ENCODE results near the gene FNDC3B. TPM values are rescaled to one million over a fixed set of nuclear protein-coding genes. Genes with fewer than 3 reads are reported as not detected.

The FNDC3B gene
- total RNA-seq, 1 donor from 2014 or later, result 19.3 TPM

DNA sequence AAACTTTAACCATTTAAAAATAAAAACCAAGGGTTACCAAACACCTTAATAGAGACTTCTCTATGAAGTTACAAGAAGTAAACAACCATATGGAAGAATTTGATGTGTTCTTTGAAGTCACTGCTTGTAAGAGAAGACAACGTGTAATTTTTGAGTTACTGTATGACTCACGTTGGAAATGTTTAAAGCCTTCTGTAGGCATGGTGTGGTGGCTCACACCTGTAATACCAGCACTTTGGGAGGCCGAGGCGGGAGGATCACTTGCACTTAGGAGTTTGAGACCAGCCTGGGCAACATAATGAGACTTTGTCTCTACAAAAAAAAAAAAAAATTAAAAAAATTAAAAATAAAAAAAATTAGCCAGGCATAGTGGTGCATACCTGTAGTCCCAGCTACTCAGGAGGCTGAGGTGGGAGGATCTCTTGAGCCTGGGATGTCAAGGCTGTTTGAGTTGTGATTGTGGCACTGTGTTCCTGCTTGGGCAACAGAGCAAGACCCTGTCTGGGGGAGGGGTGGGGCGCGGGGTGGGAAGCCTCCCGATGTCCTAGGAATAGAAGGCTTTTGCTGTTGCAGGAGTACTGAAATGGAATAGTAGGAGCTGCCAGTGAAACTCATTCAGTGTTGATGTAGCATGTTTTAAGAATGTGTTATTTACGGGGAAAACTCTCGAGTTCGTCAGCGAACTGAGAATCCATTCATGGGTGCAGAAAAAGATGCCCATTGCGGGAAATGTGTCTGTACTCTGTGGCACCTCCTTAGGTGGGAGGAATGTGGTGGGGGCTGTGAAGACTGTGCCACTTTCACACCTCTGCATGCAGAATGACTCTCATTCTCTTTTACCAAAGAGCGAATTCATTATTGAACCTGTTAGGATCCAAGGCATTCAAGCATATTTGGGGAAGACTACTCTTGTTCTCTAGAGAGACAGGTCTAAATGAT is 134.2 kb downstream of the FNDC3B start:
- no peak for DNase-seq

DNA sequence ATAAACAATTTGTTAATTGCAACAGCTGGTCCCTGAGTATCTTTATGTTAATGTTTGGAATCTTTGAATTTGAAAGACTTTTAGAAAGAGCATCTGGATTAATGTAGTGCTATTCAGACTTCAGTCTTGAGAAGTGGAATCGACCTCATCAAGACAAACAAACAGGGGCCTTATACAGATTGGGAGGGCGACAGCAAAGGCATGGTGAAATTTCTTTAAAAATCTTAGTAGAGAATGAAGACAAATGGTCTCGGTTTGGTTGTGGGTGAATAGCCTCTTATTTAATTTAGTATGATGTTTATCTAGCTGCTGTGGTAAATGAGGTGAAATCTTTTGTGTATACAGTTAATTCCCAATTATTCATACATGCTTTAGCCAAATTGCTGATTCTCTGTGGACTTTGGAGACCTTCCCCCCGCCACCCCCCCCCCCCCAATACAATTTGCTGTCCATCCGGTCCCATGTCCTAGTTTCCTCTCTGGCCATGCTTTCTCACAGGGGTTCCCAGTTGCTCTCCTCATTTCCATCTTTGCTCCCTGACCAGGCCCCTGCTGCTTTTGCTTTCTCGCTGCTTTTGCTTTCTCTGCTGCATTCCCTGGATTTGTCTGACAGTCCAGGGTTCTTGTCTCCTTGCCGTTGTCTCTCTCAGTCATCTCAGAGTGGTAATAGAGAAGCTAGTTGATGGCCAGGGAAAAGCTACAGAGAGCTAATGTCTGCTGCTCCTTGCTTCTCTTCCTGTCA is 135.3 kb downstream of the FNDC3B start:
- DNase-seq, result no peak

DNA sequence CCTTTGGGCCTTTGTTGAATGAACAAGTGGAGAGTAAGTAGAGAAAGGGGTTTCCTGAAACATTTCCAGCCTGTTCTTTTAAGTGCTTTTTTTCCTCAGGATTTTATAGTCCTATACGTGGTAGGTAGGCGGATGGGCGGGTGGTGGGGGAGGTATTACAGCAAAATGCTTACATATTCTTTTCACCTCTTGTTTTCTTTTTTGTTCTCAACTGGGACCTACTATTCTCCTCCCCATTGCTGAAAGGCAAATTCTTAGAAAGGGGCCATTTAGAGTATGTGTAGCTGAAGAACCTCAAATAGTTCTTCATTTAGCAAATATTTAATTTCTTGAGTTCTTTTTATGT is 135.8 kb downstream of the FNDC3B start:
- DNase-seq, result no peak

DNA sequence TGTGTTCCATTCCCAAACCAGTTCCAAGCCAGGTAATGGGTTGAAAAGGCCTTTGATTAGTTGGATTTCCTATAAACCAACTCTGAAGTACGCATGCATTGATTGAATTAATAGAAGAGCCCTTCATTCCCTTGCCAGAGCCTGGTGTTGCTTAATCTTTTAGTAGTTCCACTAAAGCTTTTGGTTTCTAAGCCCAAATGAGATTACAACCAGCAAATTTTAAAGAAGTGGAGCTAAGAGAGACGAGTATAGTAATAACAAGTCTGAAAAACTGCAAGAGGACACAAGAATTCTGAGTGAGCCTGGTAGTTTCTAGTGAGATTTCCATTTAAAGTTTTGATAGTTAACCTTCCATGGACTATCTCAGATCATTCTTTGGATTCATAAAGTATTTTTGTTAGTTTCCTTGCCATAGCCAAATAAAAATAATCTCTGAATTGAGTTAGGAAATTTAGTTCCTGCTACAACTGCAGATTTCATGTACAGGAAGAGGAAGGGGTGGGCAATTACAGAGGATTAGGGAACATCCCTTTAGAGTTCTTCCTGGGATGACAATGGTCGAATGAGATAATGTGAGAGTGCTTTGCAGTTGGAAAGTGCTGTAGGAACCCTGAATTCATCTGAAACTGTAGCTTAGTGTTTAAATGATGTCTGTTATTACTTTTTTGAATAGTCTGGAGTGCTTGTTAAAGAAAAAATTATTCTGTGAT is 136.8 kb downstream of the FNDC3B start:
- DNase-seq, result no peak

DNA sequence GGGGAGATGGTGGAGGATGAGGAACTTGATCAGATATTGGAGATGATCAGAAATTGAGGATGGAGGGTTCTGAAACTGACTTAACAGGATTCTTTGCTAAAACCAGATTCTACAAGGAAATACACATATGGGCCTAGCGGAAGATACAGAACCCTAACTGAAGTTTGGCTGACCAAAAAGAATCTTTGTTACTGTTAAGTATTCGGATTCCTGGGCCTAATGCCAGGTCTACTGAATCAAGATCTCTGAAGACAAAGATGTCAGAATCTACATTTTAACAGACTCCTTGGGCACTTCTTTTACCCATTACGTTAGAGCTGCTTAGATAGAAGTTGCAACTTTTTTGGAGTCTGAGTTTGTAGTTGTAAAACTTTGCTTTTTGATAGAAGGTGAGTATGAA is 137.7 kb downstream of the FNDC3B start:
- DNase-seq, result no peak

DNA sequence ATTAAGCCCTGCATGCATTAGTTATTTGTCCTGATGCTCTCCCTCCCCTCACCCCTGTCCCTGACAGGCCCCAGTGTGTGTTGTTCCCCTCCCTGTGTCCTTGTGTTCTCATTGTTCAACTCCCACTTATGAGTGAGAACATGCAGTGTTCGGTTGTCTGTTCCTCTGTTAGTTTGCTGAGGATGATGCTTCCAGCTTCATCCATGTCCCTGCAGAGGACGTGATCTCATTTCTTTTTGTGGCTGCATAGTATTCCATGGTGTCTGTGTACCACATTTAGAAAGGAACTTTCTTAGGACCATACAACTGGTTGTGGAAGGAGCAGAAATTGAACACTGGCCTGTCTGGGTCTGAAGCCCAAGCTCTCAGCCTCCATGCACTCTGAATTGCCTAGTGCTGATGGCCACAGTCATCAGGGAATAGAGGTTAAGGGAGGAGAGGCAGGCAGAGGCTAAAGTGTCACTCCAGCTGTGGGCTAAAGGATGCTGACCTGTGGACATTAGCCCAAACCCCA is 138.5 kb downstream of the FNDC3B start:
- no peak for DNase-seq

DNA sequence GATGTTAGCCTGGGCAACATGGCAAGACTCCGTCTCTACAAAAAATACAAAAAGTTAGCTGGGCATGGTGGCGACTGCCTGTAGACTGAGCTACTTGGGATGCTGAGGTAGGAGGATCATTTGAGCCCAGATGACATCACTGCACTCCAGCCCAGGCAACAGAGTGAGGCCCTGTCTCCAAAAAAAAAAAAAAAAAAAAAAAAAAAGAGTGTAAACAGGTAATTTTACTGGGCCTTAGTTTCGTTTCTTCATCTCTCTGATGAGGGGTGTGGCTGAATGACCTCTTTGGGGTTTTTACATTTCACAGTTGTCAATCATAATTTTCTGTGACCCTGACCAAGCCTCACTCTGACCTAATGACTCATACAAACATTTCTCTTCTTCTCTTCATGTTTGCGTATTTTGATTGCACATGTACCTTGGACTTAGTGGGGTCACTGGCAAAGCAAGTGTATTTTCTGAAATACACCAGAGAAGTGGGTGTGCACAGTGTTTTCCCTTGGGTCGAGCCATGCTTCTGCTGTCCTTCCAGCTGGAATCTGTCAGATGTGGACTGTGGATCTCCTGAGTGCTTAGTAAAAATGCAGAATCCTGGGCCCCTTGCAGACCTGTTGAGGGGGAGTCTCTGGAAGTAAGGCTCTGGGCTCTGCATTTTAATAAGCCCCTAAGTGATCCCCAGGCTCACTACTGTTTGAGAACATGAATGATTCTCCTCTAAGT is 140.5 kb downstream of the FNDC3B start:
- DNase-seq, result no peak

DNA sequence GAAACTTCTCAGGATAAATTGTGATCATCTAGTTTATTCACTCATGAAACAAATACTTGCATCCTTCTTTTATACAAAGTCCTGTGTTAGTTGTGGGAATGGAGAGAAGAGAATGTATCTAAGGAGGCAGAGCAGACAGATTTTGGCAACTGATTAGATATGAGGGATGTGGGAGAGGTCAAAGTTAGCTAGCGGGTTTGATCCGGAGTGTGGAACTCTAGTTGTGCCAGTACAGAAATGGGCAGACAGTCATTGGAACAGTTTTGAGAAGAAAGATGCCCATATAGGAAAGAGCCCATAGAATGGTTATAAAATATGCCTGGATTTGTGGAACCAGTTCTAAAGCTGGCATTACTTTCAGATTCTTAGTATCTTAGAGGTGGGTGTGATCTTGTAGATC is 141.1 kb downstream of the FNDC3B start:
- DNase-seq, result no peak

DNA sequence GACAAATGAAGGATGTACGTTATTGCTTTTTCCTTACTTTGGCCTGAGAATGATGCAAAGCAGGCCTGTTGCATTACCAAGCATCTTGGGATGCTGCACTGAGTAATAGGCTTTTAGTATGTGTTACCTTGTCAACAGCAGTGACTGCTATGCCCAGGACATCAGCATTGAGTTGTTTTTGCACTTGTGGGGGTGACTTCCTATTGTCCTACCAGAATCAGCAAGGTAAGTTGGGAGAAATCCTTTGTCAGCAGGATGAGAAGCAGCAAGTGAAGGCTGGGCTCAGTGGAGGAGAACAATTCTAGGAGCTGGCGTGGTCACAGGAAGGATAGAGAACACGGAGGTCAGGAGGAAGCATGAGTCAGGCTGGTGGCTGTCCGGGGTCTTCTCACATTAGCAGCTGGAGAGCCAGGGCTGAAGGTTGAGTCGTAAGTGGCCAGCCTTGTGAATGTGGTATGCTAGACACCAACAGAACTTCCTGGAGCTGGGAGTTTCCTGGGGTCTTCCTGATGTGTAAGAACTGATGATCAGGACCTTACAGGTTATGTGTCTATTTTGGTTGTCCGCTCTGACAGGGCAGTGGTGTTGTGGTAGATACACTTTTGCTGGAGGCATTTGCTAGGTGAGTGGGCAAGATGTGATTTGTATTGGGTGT is 142.7 kb downstream of the FNDC3B start:
- no peak for DNase-seq

DNA sequence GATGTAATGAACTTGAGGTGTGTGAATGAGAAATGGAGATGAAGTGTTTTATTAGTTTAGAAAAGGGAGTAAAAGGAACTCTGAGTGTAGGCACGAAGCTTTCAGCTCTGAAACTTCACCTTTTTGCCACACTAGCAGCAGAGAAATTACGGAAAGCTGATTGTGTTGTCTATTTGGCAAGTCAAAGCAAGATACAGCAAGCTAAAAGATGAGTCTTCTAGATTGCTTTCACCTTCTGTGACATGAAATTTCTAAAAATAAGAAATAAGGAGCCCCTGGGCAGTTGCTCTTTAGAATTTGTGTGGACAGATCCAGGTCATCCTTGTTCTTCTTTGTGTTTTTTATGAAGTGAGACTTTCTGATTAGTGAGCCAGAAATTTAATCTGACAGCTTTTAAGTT is 143.4 kb downstream of the FNDC3B start:
- no peak for DNase-seq

DNA sequence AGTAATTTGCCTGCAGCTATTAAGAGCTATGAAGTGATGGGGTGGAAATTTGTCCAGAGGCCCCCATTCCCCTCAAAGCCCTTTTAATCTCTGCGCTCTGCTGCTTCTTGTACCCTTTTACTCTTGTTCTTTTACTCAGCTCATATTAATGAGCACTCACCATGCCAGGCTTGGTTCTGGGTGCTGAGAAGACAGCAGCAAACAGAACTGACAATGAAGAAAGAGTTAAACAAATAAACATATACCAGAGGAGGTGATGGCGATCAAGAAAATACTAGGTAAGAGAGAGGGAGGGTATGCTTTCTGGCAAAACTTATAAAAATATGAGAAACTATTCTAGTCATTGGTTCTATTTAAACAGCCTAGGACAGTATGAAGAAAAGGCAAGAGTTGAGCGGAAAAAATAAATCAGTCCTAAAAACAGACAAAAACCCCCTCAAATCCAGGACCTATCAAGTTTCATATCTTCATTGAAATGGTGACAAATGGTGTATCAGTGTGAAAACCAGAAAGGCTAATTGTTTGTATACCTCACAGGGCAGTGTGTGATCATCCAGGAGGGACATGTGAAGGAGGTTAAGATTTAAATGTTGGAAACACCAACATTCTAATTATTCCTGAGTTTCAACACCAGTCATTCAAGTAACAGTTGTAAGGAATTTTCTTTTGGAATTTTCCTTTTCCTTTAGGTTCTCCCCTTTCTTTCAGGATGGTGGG is 144.9 kb downstream of the FNDC3B start:
- DNase-seq, result no peak

DNA sequence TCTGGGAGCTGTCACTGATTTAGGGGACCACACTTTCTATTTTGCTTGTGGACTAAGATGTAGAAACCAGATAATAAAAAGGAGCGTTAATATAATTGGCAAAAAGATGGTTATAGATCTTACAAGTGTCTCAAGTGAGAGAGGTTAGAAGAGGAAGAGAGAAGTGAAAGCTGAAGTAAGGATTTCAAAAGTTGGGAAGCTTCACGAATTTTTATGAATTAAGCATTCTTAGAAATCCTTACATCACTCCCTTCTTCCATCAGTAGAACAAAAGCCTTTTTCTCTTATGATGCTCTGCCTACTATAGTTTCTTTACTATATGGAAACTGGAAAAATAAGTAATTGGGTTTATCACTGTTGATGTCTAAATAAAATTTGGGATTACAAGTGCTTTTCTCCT is 146.5 kb downstream of the FNDC3B start:
- no peak for DNase-seq

DNA sequence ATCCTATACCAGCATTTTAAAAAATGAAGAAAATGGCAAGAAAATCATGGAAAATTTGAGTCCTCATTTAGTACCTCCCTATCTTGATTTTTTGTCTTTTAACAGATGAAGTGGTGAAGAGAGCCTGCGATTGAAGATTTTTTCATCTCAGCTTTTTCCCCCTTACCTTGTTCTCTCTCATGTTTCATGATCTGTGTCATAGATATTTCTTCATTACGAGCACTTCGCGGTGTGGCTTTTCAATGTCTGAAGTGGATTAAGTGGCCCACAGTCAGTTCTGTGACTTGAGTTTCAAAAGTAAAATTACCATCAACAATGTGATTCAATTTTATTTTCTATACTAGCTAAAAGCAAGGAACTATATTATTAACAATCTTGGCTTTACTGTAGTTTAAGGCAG is 147.2 kb downstream of the FNDC3B start:
- DNase-seq, result no peak

DNA sequence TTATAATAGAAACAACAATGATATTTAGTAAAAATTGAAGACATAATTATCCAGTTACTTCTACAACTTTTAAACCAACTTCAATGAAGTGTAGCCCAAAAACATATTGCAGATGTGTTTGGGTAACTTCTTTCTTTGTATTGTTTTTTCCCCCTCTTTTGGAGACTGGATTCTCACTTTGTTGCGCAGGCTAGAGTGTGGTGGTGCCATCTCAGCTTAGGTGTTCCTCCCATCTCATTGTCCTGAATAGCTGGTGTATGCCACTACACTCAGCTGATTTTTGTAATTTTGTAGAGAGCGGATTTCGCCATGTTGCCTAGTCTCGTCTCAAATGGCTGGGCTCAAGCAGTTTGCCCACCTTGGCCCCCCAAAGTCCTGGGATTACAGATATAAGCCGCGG is 148.1 kb downstream of the FNDC3B start:
- DNase-seq, result no peak

DNA sequence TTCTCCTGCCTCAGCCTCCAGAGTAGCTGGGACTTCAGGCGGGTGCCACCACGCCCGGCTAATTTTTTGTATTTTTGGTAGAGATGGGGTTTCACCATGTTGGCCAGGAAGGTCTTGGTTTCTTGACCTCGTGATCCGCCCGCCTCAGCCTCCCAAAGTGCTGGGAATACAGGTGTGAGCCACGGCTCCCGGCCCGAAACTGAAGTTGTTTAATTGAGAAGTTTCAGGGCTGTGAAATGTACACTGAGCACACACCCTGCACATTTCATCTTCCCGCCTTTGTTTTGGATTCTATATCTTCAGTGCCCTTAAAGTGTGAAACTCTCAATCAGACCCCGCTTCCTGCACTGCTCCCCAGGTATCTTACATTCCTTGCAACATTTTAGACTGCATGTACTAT is 149.1 kb downstream of the FNDC3B start:
- no peak for DNase-seq

DNA sequence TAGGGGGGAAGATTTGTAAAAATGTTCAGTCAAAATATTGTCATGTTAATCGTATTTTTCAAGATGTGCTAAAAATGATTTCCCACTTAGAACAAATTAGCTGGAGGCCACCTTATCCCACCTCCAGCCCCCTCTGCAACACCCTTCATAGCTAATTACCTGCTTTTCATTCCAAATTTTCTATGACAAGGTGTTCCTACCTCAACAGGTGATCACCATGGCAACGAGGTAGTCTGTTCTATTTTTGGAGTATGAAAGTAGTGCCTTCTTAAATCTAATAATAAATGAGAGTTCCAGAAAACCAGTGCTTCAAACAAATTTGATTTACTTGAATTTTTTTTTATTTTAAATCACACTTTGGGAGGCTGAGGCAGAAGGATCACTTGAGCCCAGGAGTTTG is 149.8 kb downstream of the FNDC3B start:
- DNase-seq, result no peak

DNA sequence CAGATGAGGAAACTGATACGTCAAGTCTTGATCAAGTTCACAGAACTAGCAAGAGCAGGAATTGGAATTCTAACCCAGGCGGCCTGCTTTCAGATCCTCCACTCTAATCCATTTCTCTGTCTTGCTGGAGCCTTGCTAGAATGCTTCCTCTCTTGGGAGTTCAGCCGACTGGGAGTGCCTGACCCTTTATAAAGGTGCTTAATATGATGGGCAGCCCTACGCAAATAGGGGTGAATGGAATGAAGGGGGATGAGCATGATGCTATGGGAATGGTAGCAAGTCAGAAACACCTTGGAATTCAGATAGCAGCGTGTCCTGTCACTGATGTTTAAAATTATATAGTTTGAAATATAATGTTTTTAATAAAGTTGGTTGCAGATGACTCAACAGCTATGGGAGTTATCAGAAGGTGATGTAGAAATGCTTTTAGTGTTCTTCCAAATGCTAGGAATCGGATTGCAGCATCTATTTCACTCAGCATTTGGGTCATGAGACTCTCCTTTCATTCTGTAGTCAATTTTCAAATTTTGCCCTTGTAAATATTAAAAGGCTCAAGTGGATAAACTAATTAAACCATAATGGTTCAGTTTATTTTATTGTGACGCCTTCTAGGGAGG is 150.7 kb downstream of the FNDC3B start:
- no peak for DNase-seq

DNA sequence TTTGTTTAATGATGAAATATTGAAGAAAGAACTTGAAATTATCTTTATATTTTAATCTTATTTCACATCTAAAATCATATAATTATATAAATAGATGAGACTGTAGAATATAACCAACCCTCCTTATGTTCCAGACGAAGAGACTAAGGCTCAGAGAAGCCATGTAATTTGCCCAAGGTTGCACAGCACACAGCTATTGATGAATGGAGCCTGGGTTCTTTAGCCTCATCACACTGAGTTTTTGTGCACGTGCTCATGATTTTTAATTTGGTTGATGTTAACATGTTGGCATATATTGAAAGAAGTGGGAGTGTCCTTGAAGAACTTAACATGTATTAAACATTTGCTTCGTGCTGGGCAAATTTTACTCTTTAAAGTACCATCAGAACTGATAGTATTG is 151.6 kb downstream of the FNDC3B start:
- DNase-seq, result no peak

DNA sequence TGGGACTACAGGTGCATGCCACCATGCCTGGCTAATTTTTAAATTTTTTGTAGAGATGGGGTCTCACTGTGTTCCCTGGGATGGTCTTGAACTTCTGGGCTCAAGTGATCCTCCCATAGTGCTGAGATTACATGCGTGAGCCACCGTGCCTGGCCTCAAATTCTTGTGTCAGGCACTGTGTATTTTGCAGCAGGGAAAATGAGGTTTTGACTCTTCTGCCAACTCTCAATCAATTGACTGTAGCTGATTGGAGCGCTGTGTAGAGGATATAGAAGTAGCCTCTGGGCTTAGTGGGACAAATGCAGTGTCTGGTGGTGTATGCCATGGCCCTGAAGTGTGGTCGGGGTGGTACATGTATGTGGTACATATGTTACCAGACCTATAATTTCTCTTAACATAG is 152.3 kb downstream of the FNDC3B start:
- no peak for DNase-seq

DNA sequence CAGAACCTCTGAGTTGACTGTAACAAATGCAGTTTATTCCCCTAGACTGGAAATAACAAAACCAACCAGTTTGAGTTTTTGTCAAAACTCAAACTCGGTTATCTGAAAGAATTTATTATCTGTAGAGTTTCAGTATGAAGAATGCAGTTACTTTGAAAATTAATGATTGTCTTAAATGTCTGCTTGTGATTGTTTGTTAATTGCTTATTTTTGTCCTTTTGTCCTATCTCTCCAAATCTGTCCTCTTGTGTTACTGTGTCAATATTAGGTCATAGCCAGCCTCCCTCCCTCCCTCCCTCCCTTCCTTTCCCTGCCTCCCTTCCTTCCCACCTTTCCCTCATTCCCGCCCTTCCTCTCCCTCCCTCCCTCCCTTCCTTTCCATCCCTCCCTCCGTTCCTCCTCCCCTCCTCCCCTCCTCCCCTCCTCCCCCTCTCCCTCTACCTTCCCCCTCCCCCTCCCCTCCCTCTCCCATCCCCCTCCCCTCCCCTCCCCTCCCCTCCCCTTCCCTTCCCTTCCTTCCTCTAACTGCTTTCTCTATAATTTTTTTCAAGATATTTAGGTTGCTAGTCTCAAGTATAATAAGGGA is 153.5 kb downstream of the FNDC3B start:
- DNase-seq, result no peak
